Sigmoid colon (tissue), 7 donors: ENCODE data around the gene ZMYND15. TPM values are rescaled to one million over a fixed set of nuclear protein-coding genes. Genes with fewer than 3 reads are reported as not detected.

Experiments
- DNase-seq: peaks from one replicate; pipeline ENCODE4 v3.0.0-alpha.2; 2019
- H3K27ac ChIP-seq, 4 donors: fragments of 200-600 bp; sonication (generic); one replicate each; pipeline ENCODE4 v1.5.1; 2016 to 2019; ENCODE audit warnings: mild to moderate bottlenecking in 1 of 4
- H3K27me3 ChIP-seq, 3 donors: fragments of 200-600 bp; sonication (generic); one replicate each; pipeline ENCODE4 v1.5.1; 2019; ENCODE audit warnings: mild to moderate bottlenecking in 1 of 3
- H3K36me3 ChIP-seq, 4 donors: fragments of 200-600 bp; sonication (generic); one replicate each; pipeline ENCODE4 v1.5.1; 2016 to 2019
- H3K4me1 ChIP-seq, 4 donors: fragments of 200-600 bp; sonication (generic); one replicate each; pipeline ENCODE4 v1.5.1; 2017 to 2019
- H3K4me3 ChIP-seq, 4 donors: fragments of 200-600 bp; sonication (generic); one replicate each; pipeline ENCODE4 v1.5.1; 2017 to 2019; ENCODE audit warnings: mild to moderate bottlenecking in 2 of 4, moderate library complexity in 1 of 4
- H3K9me3 ChIP-seq, 4 donors: fragments of 200-600 bp in 3 of 4; sonication (generic) in 3 of 4; one replicate each; pipeline versions ENCODE4 v1.5.1 to v1.6.1; 2013 to 2019
- EP300 ChIP-seq, 4 donors: sonication (generic); formaldehyde crosslinking; IDR thresholded peaks; one replicate each; pipeline ENCODE4 v1.6.1; 2017; ENCODE audit warnings: antibody characterized with exemption in 4 of 4
- POLR2A ChIP-seq, 2 donors: fragments of 450-650 bp; IDR thresholded peaks; one replicate each; pipeline ENCODE4 v1.6.1; 2016; ENCODE audit warnings: antibody characterized with exemption in 2 of 2, mild to moderate bottlenecking in 2 of 2, moderate library complexity in 2 of 2
- POLR2AphosphoS5 ChIP-seq, 4 donors: sonication (generic); formaldehyde crosslinking; IDR thresholded peaks; one replicate each; pipeline ENCODE4 v1.6.1; 2017; ENCODE audit warnings: antibody characterized with exemption in 4 of 4
- WGBS, 2 donors: extraction: QIAGEN DNeasy Blood & Tissue Kit; methylation state at CpG; one replicate each; pipeline ENCODE4 v1.1.7; 2013; 5-methylcytosine and 5-hydroxymethylcytosine counted together
- intact Hi-C: fragments of 100-400 bp; cut with DNase I; formaldehyde crosslinking; loops from one replicate; pipeline ENCODE4 v1.15.1; 2023
- polyA plus RNA-seq, 3 donors: library from polyadenylated mRNA; stranded (reverse); fragments of 200-250 nt; gene quantifications; one replicate each; pipeline ENCODE4 v1.2.3, GENCODE V29; 2013
- total RNA-seq, 4 donors: library from RNA; depleted of rRNA; stranded (reverse); fragments of >200 nt; gene quantifications; one replicate each; pipeline ENCODE4 v1.1.0, GENCODE V29; 2016
- TF ChIP-seq, protein P1 (sequence below), 4 experiments: fragments of 450-650 bp in 3 of 4; fragments of 200-600 bp in 1 of 4; IDR thresholded peaks; one replicate each; pipeline ENCODE4 v1.5.1; 2016 to 2019; ENCODE audit warnings: antibody characterized with exemption in 4 of 4, mild to moderate bottlenecking in 3 of 4, moderate library complexity in 2 of 4
- donor health status: healthy with polysubstance abuse.
- donor health status: Bipolar disorder and iron deficiency.
- donor health status: healthy.

ZMYND15 gene
- total and polyA plus RNA-seq, 7 donors = 0.36 to 1.2 (median 0.55) TPM; not detected in 2

DNA sequence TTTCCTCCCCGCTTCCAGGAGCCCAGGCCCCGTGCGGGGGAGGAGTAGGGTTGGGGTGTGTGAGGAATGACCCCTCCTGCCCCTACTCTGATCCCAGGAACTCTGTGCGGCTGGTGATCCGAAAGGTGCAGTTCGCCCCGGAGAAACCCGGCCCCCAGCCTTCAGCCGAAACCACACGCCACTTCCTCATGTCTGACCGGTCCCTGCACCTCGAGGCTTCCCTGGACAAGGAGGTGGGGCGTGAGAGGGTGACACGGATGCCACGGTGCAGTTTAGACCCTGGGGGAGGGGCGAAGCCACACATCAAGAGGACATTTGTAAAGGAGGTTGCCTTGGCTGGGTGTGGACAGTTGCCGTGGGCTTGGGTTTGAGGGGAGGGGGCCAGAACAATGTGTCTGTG is 21.8 kb upstream of the ZMYND15 start:
- no peak for DNase-seq
- TF ChIP-seq, protein P1, sequence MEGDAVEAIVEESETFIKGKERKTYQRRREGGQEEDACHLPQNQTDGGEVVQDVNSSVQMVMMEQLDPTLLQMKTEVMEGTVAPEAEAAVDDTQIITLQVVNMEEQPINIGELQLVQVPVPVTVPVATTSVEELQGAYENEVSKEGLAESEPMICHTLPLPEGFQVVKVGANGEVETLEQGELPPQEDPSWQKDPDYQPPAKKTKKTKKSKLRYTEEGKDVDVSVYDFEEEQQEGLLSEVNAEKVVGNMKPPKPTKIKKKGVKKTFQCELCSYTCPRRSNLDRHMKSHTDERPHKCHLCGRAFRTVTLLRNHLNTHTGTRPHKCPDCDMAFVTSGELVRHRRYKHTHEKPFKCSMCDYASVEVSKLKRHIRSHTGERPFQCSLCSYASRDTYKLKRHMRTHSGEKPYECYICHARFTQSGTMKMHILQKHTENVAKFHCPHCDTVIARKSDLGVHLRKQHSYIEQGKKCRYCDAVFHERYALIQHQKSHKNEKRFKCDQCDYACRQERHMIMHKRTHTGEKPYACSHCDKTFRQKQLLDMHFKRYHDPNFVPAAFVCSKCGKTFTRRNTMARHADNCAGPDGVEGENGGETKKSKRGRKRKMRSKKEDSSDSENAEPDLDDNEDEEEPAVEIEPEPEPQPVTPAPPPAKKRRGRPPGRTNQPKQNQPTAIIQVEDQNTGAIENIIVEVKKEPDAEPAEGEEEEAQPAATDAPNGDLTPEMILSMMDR (IDR thresholded peaks at IDR 0.05) = no peak
- TF ChIP-seq EP300 (IDR thresholded peaks at IDR 0.05) = no peak
- Histone ChIP-seq H3K9me3 (no peaks in the 10 kb centered on the region), H3K36me3 (peaks cover 0 to 32% (median 10%) of the 10 kb centered on the region in 4 donors), H3K27me3 (no peaks in the 10 kb centered on the region), H3K27ac (no peak overlapping the region), H3K4me1 (no peaks in the 10 kb centered on the region), H3K4me3 (no peak overlapping the region)
- 87 to 88% methylated on average over 17 of the region's 17 CpGs for WGBS, 2 donors
- intact Hi-C loops = no loop called here

GRCh38 chr17:4718276-4718675 is 21.4 kb upstream of the ZMYND15 start:
- no peak overlapping the region for H3K27ac ChIP-seq

GRCh38 chr17:4719146-4719545 is 20.5 kb upstream of the ZMYND15 start:
- DNase-seq = no peak
- Histone ChIP-seq H3K9me3 (no peaks in the 10 kb centered on the region), H3K27ac (no peak overlapping the region), H3K4me3 (no peak overlapping the region), H3K4me1 (no peaks in the 10 kb centered on the region), H3K27me3 (no peaks in the 10 kb centered on the region), H3K36me3 (peaks cover 0 to 32% (median 10%) of the 10 kb centered on the region in 4 donors)
- TF ChIP-seq POLR2AphosphoS5 (IDR thresholded peaks at IDR 0.05) (no peak), EP300 (IDR thresholded peaks at IDR 0.05) (no peak), POLR2A (IDR thresholded peaks at IDR 0.05) (no peak)
- TF ChIP-seq, protein P1 (IDR thresholded peaks at IDR 0.05) = no peak
- 68 to 83% methylated on average over 10 of the region's 10 CpGs for WGBS, 2 donors
- intact Hi-C loops = no loop called here

More at GRCh38 chr17:4718276-4718675, 21.4 kb upstream of the ZMYND15 start:
- peaks cover 0 to 32% (median 10%) of the 10 kb centered on the region in 4 donors for H3K36me3 ChIP-seq
- H3K4me1 ChIP-seq = no peaks in the 10 kb centered on the region
- WGBS, 2 donors = 96 to 97% methylated on average over 13 of the region's 13 CpGs
- no peak for DNase-seq
- H3K9me3 ChIP-seq = no peaks in the 10 kb centered on the region
- H3K4me3 ChIP-seq = no peak overlapping the region
- H3K27me3 ChIP-seq = no peaks in the 10 kb centered on the region
- intact Hi-C loops = no loop called here
- no peak for TF ChIP-seq EP300 (IDR thresholded peaks at IDR 0.05)
- TF ChIP-seq, protein P1 (IDR thresholded peaks at IDR 0.05) = no peak
- TF ChIP-seq POLR2AphosphoS5 (IDR thresholded peaks at IDR 0.05) = no peak
- no peak for TF ChIP-seq POLR2A (IDR thresholded peaks at IDR 0.05)

DNA sequence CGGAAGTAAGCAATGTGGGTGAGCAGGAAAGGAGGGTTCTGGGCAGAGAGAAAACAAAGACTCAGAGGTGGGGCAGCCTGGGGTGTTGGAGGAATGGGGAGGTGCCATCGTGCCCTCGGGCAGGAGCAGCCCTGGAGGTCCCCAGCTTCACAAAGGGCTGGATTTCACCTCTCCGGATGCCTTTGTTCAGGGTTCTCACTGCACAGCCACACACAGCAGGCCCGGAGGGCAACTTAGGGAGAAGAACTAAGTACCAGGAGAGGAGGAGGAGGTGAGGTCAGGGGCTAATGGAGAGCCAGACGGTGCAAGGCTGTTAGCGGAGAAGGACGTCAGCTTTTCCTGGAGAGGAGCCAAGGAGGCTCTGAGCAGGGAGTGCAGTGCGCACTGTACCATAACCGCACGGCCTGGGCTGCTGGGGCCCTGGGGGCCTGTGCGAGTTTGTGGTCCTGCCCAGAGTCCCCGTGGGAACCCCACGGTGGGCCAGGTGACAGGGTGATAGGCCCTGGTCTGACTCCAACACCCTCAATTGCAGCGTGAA is 19.9 kb upstream of the ZMYND15 start:
- no peak for DNase-seq
- no peak overlapping the region for H3K4me3 ChIP-seq
- H3K27me3 ChIP-seq = no peaks in the 10 kb centered on the region
- TF ChIP-seq POLR2A (IDR thresholded peaks at IDR 0.05) = no peak
- TF ChIP-seq EP300 (IDR thresholded peaks at IDR 0.05) = no peak
- TF ChIP-seq POLR2AphosphoS5 (IDR thresholded peaks at IDR 0.05) = no peak
- TF ChIP-seq, protein P1 (IDR thresholded peaks at IDR 0.05) = no peak
- WGBS, 2 donors = 62 to 83% methylated on average over 15 of the region's 15 CpGs
- intact Hi-C loops = no loop called here
- peaks cover 0 to 32% (median 10%) of the 10 kb centered on the region in 4 donors for H3K36me3 ChIP-seq
- no peaks in the 10 kb centered on the region for H3K4me1 ChIP-seq
- no peaks in the 10 kb centered on the region for H3K9me3 ChIP-seq
- H3K27ac ChIP-seq = no peak overlapping the region

DNA sequence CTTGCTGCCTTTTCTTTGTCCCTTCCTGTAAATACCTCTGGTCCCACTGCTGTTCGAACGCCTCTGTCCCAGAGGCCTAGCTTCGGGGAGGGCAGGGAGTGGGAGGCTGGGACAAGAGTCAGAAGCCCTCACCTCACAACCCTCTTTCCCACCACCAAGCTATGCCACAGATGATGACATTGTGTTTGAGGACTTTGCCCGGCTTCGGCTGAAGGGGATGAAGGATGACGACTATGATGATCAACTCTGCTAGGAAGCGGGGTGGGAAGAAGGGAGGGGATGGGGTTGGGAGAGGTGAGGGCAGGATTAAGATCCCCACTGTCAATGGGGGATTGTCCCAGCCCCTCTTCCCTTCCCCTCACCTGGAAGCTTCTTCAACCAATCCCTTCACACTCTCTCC is 18.8 kb upstream of the ZMYND15 start:
- H3K27me3 ChIP-seq = no peaks in the 10 kb centered on the region
- intact Hi-C loops = no loop called here
- H3K36me3 ChIP-seq = peaks cover 0 to 32% (median 10%) of the 10 kb centered on the region in 4 donors
- H3K4me1 ChIP-seq = no peaks in the 10 kb centered on the region
- no peak overlapping the region for H3K4me3 ChIP-seq
- H3K9me3 ChIP-seq = no peaks in the 10 kb centered on the region
- TF ChIP-seq EP300 (IDR thresholded peaks at IDR 0.05) (no peak), POLR2A (IDR thresholded peaks at IDR 0.05) (no peak), POLR2AphosphoS5 (IDR thresholded peaks at IDR 0.05) (no peak)
- TF ChIP-seq, protein P1 (IDR thresholded peaks at IDR 0.05) = no peak
- 75 to 89% methylated on average over 7 of the region's 7 CpGs for WGBS, 2 donors
- H3K27ac ChIP-seq = no peak overlapping the region
- no peak for DNase-seq
